IMR-90 (cell line): Measurements from ENCODE around the gene HIVEP3. TPM values are rescaled to one million over a fixed set of nuclear protein-coding genes. Genes with fewer than 3 reads are reported as not detected.

Source experiments
- ATAC-seq: fragments of 200-7000 bp; cut with Tn5 transposase; 2 replicates; pipeline ENCODE4 v1.9.1; 2020; ENCODE audit warnings: low read depth, mild to moderate bottlenecking, moderate library complexity
- BruUV-seq: library from RNA; stranded (reverse); fragments of 400-500 nt; replicated peaks from 2 replicates; lab custom pipeline; 2021; lab: Mats Ljungman, UMichigan
- CTCF ChIA-PET: fragments of 300-600 bp; formaldehyde crosslinking; extraction: SDS; loops from one replicate; lab custom pipeline; 2021; ENCODE audit warnings: antibody characterized with exemption; lab: Yijun Ruan, JAX
- POLR2A ChIA-PET: fragments of 300-600 bp; sonication (Branson Sonifier 250); formaldehyde crosslinking; loops from one replicate; lab custom pipeline; 2022; ENCODE audit warnings: antibody characterized with exemption; ENCODE audit not compliant: unreplicated experiment; lab: Charles Lee
- DNase-seq: peaks from one replicate; pipeline ENCODE4 v3.0.0; 2013
- H2AFZ ChIP-seq: replicated peaks from 2 replicates; pipeline ENCODE3; 2013; ENCODE audit warnings: low read length, mild to moderate bottlenecking; ENCODE audit not compliant: poor library complexity
- H2AK5ac ChIP-seq: 2 replicates; pipeline ENCODE4 v1.6.1; 2013; ENCODE audit warnings: low read depth, low read length, inconsistent platforms
- H2AK9ac ChIP-seq: replicated peaks from 2 replicates; pipeline ENCODE3; 2013; ENCODE audit warnings: mild to moderate bottlenecking, low read depth, low read length, moderate library complexity; ENCODE audit not compliant: poor library complexity
- H2BK120ac ChIP-seq: 2 replicates; pipeline ENCODE4 v1.6.1; 2013; ENCODE audit warnings: low read depth, low read length, inconsistent platforms
- H2BK15ac ChIP-seq: 3 replicates; pipeline ENCODE4 v1.6.1; 2013; ENCODE audit warnings: low read depth, low read length, inconsistent platforms
- H2BK20ac ChIP-seq: 2 replicates; pipeline ENCODE4 v1.6.1; 2013; ENCODE audit warnings: low read depth, mild to moderate bottlenecking, inconsistent platforms, low read length, moderate library complexity
- H2BK5ac ChIP-seq: 2 replicates; pipeline ENCODE4 v1.6.1; 2013; ENCODE audit warnings: mild to moderate bottlenecking, low read depth, low read length, inconsistent platforms; ENCODE audit not compliant: poor library complexity, severe bottlenecking
- H3K14ac ChIP-seq: replicated peaks from 2 replicates; pipeline ENCODE4 v1.6.1; 2013; ENCODE audit warnings: low read depth, low read length, inconsistent platforms
- H3K18ac ChIP-seq: 2 replicates; pipeline ENCODE4 v1.6.1; 2013; ENCODE audit warnings: low read depth, low read length, control low read depth
- H3K23ac ChIP-seq: 2 replicates; pipeline ENCODE4 v1.6.1; 2013; ENCODE audit warnings: low read depth, low read length, inconsistent platforms
- H3K27ac ChIP-seq: 2 replicates; pipeline ENCODE4 v1.5.1; 2013; ENCODE audit warnings: mild to moderate bottlenecking, control low read depth, low read length; ENCODE audit not compliant: insufficient read depth
- H3K27me3 ChIP-seq: 2 replicates; pipeline ENCODE4 v1.6.1; 2013; ENCODE audit warnings: low read length; ENCODE audit not compliant: control insufficient read depth, insufficient read depth
- H3K36me3 ChIP-seq: 2 replicates; pipeline ENCODE4 v1.6.1; 2013; ENCODE audit warnings: low read length, mixed read lengths; ENCODE audit not compliant: control insufficient read depth, insufficient read depth
- H3K4ac ChIP-seq: 2 replicates; pipeline ENCODE4 v1.6.1; 2013; ENCODE audit warnings: low read depth, low read length, inconsistent platforms
- H3K4me1 ChIP-seq: 2 replicates; pipeline ENCODE4 v1.6.1; 2013; ENCODE audit warnings: low read length, mixed read lengths; ENCODE audit not compliant: control insufficient read depth, insufficient read depth
- H3K4me2 ChIP-seq: 2 replicates; pipeline ENCODE4 v1.6.1; 2013; ENCODE audit warnings: low read depth, mild to moderate bottlenecking, control low read depth, low read length, moderate library complexity
- H3K4me3 ChIP-seq: 2 replicates; pipeline ENCODE4 v1.5.1; 2013; ENCODE audit warnings: low read depth, mild to moderate bottlenecking, control low read depth, low read length, moderate library complexity; ENCODE audit not compliant: insufficient read depth
- H3K56ac ChIP-seq: 2 replicates; pipeline ENCODE4 v1.6.1; 2013; ENCODE audit warnings: low read length, inconsistent platforms; ENCODE audit not compliant: insufficient read depth; ENCODE audit errors: extremely low read depth
- H3K79me1 ChIP-seq, 2 experiments: 2 replicates each; pipeline ENCODE4 v1.6.1; 2013; ENCODE audit warnings: low read length in 2 of 2, inconsistent platforms in 1 of 2, low read depth in 1 of 2
- H3K9ac ChIP-seq: 2 replicates; pipeline ENCODE4 v1.6.1; 2013; ENCODE audit warnings: low read depth, low read length, control low read depth
- H3K9me1 ChIP-seq: 2 replicates; pipeline ENCODE4 v1.6.1; 2013; ENCODE audit warnings: low read length, inconsistent platforms; ENCODE audit not compliant: insufficient read depth
- H3K9me3 ChIP-seq: 2 replicates; pipeline ENCODE4 v1.6.1; 2013; ENCODE audit warnings: low read length; ENCODE audit not compliant: control insufficient read depth, insufficient read depth
- H4K20me1 ChIP-seq: 2 replicates; pipeline ENCODE4 v1.6.1; 2013; ENCODE audit warnings: low read length, inconsistent platforms; ENCODE audit not compliant: insufficient read depth
- H4K5ac ChIP-seq: 2 replicates; pipeline ENCODE4 v1.6.1; 2013; ENCODE audit warnings: mild to moderate bottlenecking, low read depth, low read length, control low read depth
- H4K8ac ChIP-seq, 2 experiments: 2 replicates each; pipeline ENCODE4 v1.6.1; 2013; ENCODE audit warnings: low read depth in 2 of 2, low read length in 2 of 2, control low read depth in 1 of 2, inconsistent platforms in 1 of 2
- H4K91ac ChIP-seq: 2 replicates; pipeline ENCODE4 v1.6.1; 2013; ENCODE audit warnings: low read depth, low read length, inconsistent platforms; ENCODE audit not compliant: insufficient read depth
- BHLHE40 ChIP-seq: fragments of 150-350 bp; IDR thresholded peaks from 2 replicates; pipeline ENCODE4 v1.6.1; 2016; ENCODE audit warnings: mild to moderate bottlenecking, low read depth, low read length
- CEBPB ChIP-seq: IDR thresholded peaks from 2 replicates; pipeline ENCODE4 v1.6.1; 2012; ENCODE audit warnings: low read depth, low read length, improper control_type of control experiment
- WGBS, 2 experiments: methylation state at CpG; one replicate each; pipeline versions ENCODE4 v1.1.5 to v1.1.7; 2013; ENCODE audit warnings: missing lambda C conversion rate in 2 of 2; ENCODE audit not compliant: insufficient read length in 1 of 2; ENCODE audit errors: extremely low coverage in 2 of 2; 5-methylcytosine and 5-hydroxymethylcytosine counted together
- dilution Hi-C: fragments of 300-500 bp; cut with HindIII; formaldehyde crosslinking; loops from one replicate; pipeline ENCODE4 v1.14.3; 2018; ENCODE audit warnings: low sequenced_read_pairs; ENCODE audit not compliant: unreplicated experiment
- in situ Hi-C: fragments of 300-500 bp; cut with MboI; formaldehyde crosslinking; loops from 3 replicates; pipeline ENCODE4 v1.14.3; 2019; ENCODE audit warnings: low sequenced_read_pairs, inconsistent platforms, mixed read lengths
- intact Hi-C: fragments of 100-400 bp; cut with micrococcal nuclease; formaldehyde crosslinking; loops from 2 replicates; pipeline ENCODE4 v1.10.0; 2022
- polyA plus RNA-seq, 3 experiments: library from polyadenylated mRNA; depleted of rRNA; stranded (reverse); fragments of >200 nt; gene quantifications; 2 replicates each; pipeline ENCODE4 v1.2.3, GENCODE V29; 2012; ENCODE audit warnings: low replicate concordance in 1 of 3
- total RNA-seq: library from RNA; depleted of rRNA; stranded (reverse); fragments of >200 nt; gene quantifications from 2 replicates; pipeline ENCODE4 v1.2.3, GENCODE V29; 2012

Gene HIVEP3
- total and polyA plus RNA-seq, 2 of the 4 experiments (the other 2 are of a cell fraction) = 1.4 to 4.0 TPM

DNA sequence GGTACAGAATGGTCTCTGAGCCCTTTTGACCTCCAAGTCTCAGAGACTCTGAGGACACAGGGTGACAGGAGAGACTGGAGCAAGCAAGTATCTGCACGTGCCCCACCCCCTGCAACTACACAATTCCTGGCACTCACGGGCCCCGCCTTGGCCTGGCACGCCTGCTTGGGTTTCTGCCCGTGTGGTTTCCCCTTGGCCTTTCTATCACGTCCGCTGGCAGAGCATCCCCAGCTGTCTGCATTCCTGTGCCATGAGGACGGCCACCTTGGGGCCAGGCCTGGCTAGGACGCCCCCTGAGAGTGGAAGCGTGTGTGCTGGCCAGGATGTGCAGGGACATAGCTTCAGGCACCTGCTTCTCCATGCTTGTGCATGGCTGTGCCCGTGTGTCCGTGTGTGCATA, 419.9 kb downstream of the HIVEP3 start:
- Histone ChIP-seq H3K4me2 (no peak overlapping the region), H2BK20ac (no peak overlapping the region), H3K27me3 (no peaks in the 10 kb centered on the region), H2BK5ac (no peak overlapping the region), H3K4me1 (peaks cover 18% of the 10 kb centered on the region), H4K8ac (0 out of 4 replicates have a peak overlapping the region, but pooled peaks of 1 of the 2 experiments have one; percentile 30), H3K14ac (no peak overlapping the region), H3K36me3 (no peaks in the 10 kb centered on the region), H3K23ac (no peak overlapping the region), H4K91ac (no peak overlapping the region), H2BK120ac (0 out of 2 replicates have a peak overlapping the region, but pooled peaks have one; percentile 9), H3K9ac (no peak overlapping the region), H2AK9ac (peak overlapping the region; percentile 62), H3K4ac (peak overlapping the region; percentile 32; the same call in 1 of the 2 replicates), H2AFZ (peak overlapping the region; percentile 37), H4K20me1 (no peaks in the 10 kb centered on the region), H3K56ac (no peak overlapping the region), H2AK5ac (peak overlapping the region; percentile 92; the same call in 1 of the 2 replicates), H3K9me1 (peaks cover 23% of the 10 kb centered on the region), H3K27ac (no peak overlapping the region), H2BK15ac (no peak overlapping the region), H3K18ac (no peak overlapping the region), H4K5ac (no peak overlapping the region), H3K79me1 (no peaks in the 10 kb centered on the region), H3K4me3 (no peak overlapping the region), H3K9me3 (no peaks in the 10 kb centered on the region)
- DNase-seq = peak; percentile 38
- no TSS peak for BruUV-seq
- in situ Hi-C loops (no loop called here), intact Hi-C loops (no loop called here), dilution Hi-C loops (no loop called here)
- CTCF ChIA-PET = no interaction called here
- TF ChIP-seq CEBPB (no peak), BHLHE40 (0 out of 2 replicates have a peak, but pooled peaks have one; percentile 8)
- WGBS, 2 experiments = 55% methylated on average over 9 of the region's 12 CpGs; no CpG with 5 or more reads in 1 of the 2 experiments
- POLR2A ChIA-PET = no interaction called here
- ATAC-seq = peak; percentile 4; the same call in 1 of the 2 replicates
